Endothelial cell of umbilical vein (primary cell): ENCODE data around the gene PHF23. TPM values are rescaled to one million over a fixed set of nuclear protein-coding genes. Genes with fewer than 3 reads are reported as not detected.

Experiments used
- BruUV-seq: library from RNA; stranded (reverse); fragments of 400-500 nt; replicated peaks from 2 replicates; lab custom pipeline; 2021; lab: Mats Ljungman, UMichigan
- CTCF ChIA-PET: fragments of 300-600, 350-600 bp; sonication (Branson Sonifier 250); formaldehyde crosslinking; loops from one replicate; lab custom pipeline; 2021; ENCODE audit warnings: antibody characterized with exemption, inconsistent platforms; lab: Charles Lee
- POLR2A ChIA-PET: fragments of 300-600, 350-600 bp; sonication (Branson Sonifier 250); formaldehyde crosslinking; loops from one replicate; lab custom pipeline; 2021; ENCODE audit warnings: antibody characterized with exemption, inconsistent platforms; lab: Charles Lee
- DNase-seq: peaks from one replicate; pipeline ENCODE4 v3.0.0-alpha.2; 2011; ENCODE audit warnings: low read depth, low spot score
- FAIRE-seq: peaks from 2 replicates; lab custom pipeline; 2011; peaks lifted over from hg19 to GRCh38; lab: Jason Lieb, UNC
- H2AFZ ChIP-seq: 2 replicates; pipeline ENCODE4 v1.6.0; 2012; ENCODE audit warnings: low read depth, low read length, control low read depth, inconsistent platforms
- H3K27ac ChIP-seq: 2 replicates; pipeline ENCODE4 v1.5.1; 2011; ENCODE audit warnings: low read depth, mild to moderate bottlenecking, control low read depth, low read length, moderate library complexity; ENCODE audit not compliant: insufficient read depth
- H3K27me3 ChIP-seq, 2 experiments: 2 replicates each; pipeline versions ENCODE4 v1.6.0 to v1.6.1; 2011; ENCODE audit warnings: low read length in 2 of 2, mixed read lengths in 1 of 2; ENCODE audit not compliant: control insufficient read depth in 2 of 2, insufficient read depth in 2 of 2
- H3K36me3 ChIP-seq, 2 experiments: 2 replicates in 1 of 2; 3 replicates in 1 of 2; pipeline ENCODE4 v1.5.1; 2011; ENCODE audit warnings: low read length in 2 of 2, mild to moderate bottlenecking in 1 of 2, moderate library complexity in 1 of 2; ENCODE audit not compliant: control insufficient read depth in 2 of 2, insufficient read depth in 2 of 2; ENCODE audit errors: extremely low read depth in 1 of 2
- H3K4me1 ChIP-seq: 3 replicates; pipeline ENCODE4 v1.5.1; 2011; ENCODE audit warnings: mild to moderate bottlenecking, low read length; ENCODE audit not compliant: control insufficient read depth, insufficient read depth; ENCODE audit errors: extremely low read depth
- H3K4me2 ChIP-seq: 2 replicates; pipeline ENCODE4 v1.6.1; 2011; ENCODE audit warnings: low read length, control low read depth, mixed read lengths; ENCODE audit not compliant: insufficient read depth
- H3K4me3 ChIP-seq, 3 experiments: fragments of 200-600 bp in 1 of 3; sonication (generic), shearing (Covaris generic) in 1 of 3; replicated peaks in 1 of 3; 2 replicates each; pipeline ENCODE4 v1.5.1; 2011 to 2016; ENCODE audit warnings: control low read depth in 3 of 3, low read length in 3 of 3, mild to moderate bottlenecking in 2 of 3, inconsistent platforms in 1 of 3, low read depth in 1 of 3, moderate library complexity in 1 of 3; ENCODE audit not compliant: insufficient read depth in 1 of 3
- H3K79me2 ChIP-seq: 2 replicates; pipeline ENCODE4 v1.6.0; 2012; ENCODE audit warnings: low read length, inconsistent platforms; ENCODE audit not compliant: control insufficient read depth, insufficient read depth
- H3K9ac ChIP-seq: replicated peaks from 2 replicates; pipeline ENCODE3; 2011; ENCODE audit warnings: low read length, control low read depth; ENCODE audit not compliant: insufficient read depth; ENCODE audit errors: extremely low read depth
- H3K9me1 ChIP-seq: replicated peaks from 3 replicates; pipeline ENCODE4 v1.6.0; 2011; ENCODE audit warnings: mild to moderate bottlenecking, low read length; ENCODE audit not compliant: control insufficient read depth, insufficient read depth; ENCODE audit errors: extremely low read depth
- H3K9me3 ChIP-seq: replicated peaks from 2 replicates; pipeline ENCODE4 v1.5.1; 2012; ENCODE audit warnings: low read length, inconsistent platforms; ENCODE audit not compliant: control insufficient read depth, insufficient read depth
- H4K20me1 ChIP-seq: replicated peaks from 2 replicates; pipeline ENCODE3; 2011; ENCODE audit warnings: mild to moderate bottlenecking, low read length; ENCODE audit not compliant: control insufficient read depth, insufficient read depth; ENCODE audit errors: extremely low read depth
- CTCF ChIP-seq, 2 donors: IDR thresholded peaks; 1 replicate in 1 of 2; 2 replicates in 1 of 2; pipeline ENCODE4 v1.5.1; 2011; ENCODE audit warnings: low read length in 2 of 2, mild to moderate bottlenecking in 2 of 2, moderate library complexity in 2 of 2, control low read depth in 1 of 2, inconsistent platforms in 1 of 2, low read depth in 1 of 2; ENCODE audit not compliant: insufficient read depth in 1 of 2; ENCODE audit errors: extremely low read depth in 1 of 2
- EZH2 ChIP-seq: IDR thresholded peaks from 2 replicates; pipeline ENCODE4 v1.6.1; 2012; ENCODE audit warnings: borderline replicate concordance, low read depth, mild to moderate bottlenecking, moderate library complexity, low read length, inconsistent platforms; ENCODE audit not compliant: severe bottlenecking
- FOS ChIP-seq: IDR thresholded peaks from 2 replicates; pipeline ENCODE4 v1.6.1; 2011; ENCODE audit warnings: mild to moderate bottlenecking, low read length, moderate library complexity, borderline replicate concordance; ENCODE audit not compliant: insufficient read depth
- GATA2 ChIP-seq: IDR thresholded peaks from 2 replicates; pipeline ENCODE4 v1.7.0; 2011; ENCODE audit warnings: low read depth, mild to moderate bottlenecking, moderate library complexity, mixed read lengths, low read length; ENCODE audit not compliant: insufficient read length, insufficient read depth
- JUN ChIP-seq: IDR thresholded peaks from 2 replicates; pipeline ENCODE4 v1.6.1; 2011; ENCODE audit warnings: borderline replicate concordance, low read depth; ENCODE audit not compliant: insufficient read length, insufficient read depth
- MAX ChIP-seq: IDR thresholded peaks from 2 replicates; pipeline ENCODE4 v1.6.1; 2011; ENCODE audit not compliant: insufficient read depth, insufficient read length
- MYC ChIP-seq: IDR thresholded peaks from one replicate; pipeline ENCODE4 v1.6.1; 2011; ENCODE audit warnings: mild to moderate bottlenecking, low read depth, low read length
- POLR2A ChIP-seq: IDR thresholded peaks from 2 replicates; pipeline ENCODE4 v1.6.1; 2012; ENCODE audit warnings: low read depth, mild to moderate bottlenecking, control low read depth, low read length
- POLR2AphosphoS5 ChIP-seq: IDR thresholded peaks from 2 replicates; pipeline ENCODE4 v1.6.1; 2012; ENCODE audit warnings: low read depth, mild to moderate bottlenecking, control low read depth, low read length, moderate library complexity; ENCODE audit not compliant: insufficient read depth
- dilution Hi-C: fragments of 300-500 bp; cut with MboI; formaldehyde crosslinking; loops from one replicate; pipeline ENCODE4 v1.15.0; 2019; ENCODE audit warnings: low sequenced_read_pairs; ENCODE audit not compliant: extremely low pct_ligation_motif_present
- intact Hi-C: fragments of 100-400 bp; cut with micrococcal nuclease; formaldehyde crosslinking; loops from one replicate; pipeline ENCODE4 v1.10.0; 2022
- polyA plus RNA-seq, 4 experiments: library from polyadenylated mRNA; depleted of rRNA in 3 of 4; stranded (reverse) in 3 of 4; unstranded in 1 of 4; fragments of >200 nt; gene quantifications; 2 replicates each; pipeline versions ENCODE4 v1.2.1 to v1.2.3, GENCODE V29; 2011 to 2012; ENCODE audit warnings: missing spikeins in 1 of 4
- total RNA-seq: library from RNA; stranded (reverse); gene quantifications from 2 replicates; pipeline ENCODE4 v1.2.3, GENCODE V29; 2021

Gene PHF23
- total and polyA plus RNA-seq, 2 donors (not counting 3 experiments of a cell fraction or from before 2014, with no cell fraction given), result 35.6 to 54.7 TPM

- FAIRE-seq (no peak), DNase-seq (no peak)
- H3K4me2 ChIP-seq, result no peak overlapping the region
- no peak overlapping the region for H3K27ac ChIP-seq
- POLR2A ChIA-PET, result no interaction called here
- BruUV-seq, result no TSS peak
- H3K9me3 ChIP-seq, result no peaks in the 10 kb centered on the region
- TF ChIP-seq CTCF (IDR thresholded peaks at IDR 0.05; ENCODE audit: extremely low read depth in 1 of 2, insufficient read depth in 1 of 2, low read depth in 1 of 2, low read length in 2 of 2) (no peak), MAX (no peak), POLR2AphosphoS5 (no peak), FOS (no peak), GATA2 (no peak), JUN (no peak), MYC (no peak), POLR2A (no peak), EZH2 (no peak)
- dilution Hi-C loops, result no loop called here
- no peak overlapping the region for H3K9ac ChIP-seq
- no peak overlapping the region for H3K4me3 ChIP-seq
- no peaks in the 10 kb centered on the region for H3K27me3 ChIP-seq
- peaks cover 11% of the 10 kb centered on the region for H3K4me1 ChIP-seq
- no peaks in the 10 kb centered on the region for H3K9me1 ChIP-seq
- intact Hi-C loops, result no loop called here
- peaks cover 2% of the 10 kb centered on the region for H3K79me2 ChIP-seq
- no peaks in the 10 kb centered on the region for H4K20me1 ChIP-seq
- CTCF ChIA-PET, result interaction anchor here (1.4 to 2.0 kb wide), 3 partner anchors 16 to 178 kb away, joined by 3 to 9 read pairs (median 4); partner anchors contain the start of gene PHF23
- H2AFZ ChIP-seq, result no peak overlapping the region
- peaks cover 21 to 39% of the 10 kb centered on the region in 2 experiments for H3K36me3 ChIP-seq
Observed at GRCh38 chr17:7223375-7223774, 15.9 kb downstream of the PHF23 start.
